GM18907 (cell line): ENCODE results near the gene ZDHHC14.
"Not testable (repeated sequence)": the region's sequence is repeated elsewhere in the genome, so short reads cannot be mapped to it uniquely, and the experiment has no call there.

Experiments used
- ATAC-seq: cut with Tn5 transposase; IDR thresholded peaks from one replicate; pipeline ENCODE4 v1.9.1; 2021; ENCODE audit warnings: mild to moderate bottlenecking, moderate library complexity; ENCODE audit not compliant: unreplicated experiment

Gene ZDHHC14

DNA sequence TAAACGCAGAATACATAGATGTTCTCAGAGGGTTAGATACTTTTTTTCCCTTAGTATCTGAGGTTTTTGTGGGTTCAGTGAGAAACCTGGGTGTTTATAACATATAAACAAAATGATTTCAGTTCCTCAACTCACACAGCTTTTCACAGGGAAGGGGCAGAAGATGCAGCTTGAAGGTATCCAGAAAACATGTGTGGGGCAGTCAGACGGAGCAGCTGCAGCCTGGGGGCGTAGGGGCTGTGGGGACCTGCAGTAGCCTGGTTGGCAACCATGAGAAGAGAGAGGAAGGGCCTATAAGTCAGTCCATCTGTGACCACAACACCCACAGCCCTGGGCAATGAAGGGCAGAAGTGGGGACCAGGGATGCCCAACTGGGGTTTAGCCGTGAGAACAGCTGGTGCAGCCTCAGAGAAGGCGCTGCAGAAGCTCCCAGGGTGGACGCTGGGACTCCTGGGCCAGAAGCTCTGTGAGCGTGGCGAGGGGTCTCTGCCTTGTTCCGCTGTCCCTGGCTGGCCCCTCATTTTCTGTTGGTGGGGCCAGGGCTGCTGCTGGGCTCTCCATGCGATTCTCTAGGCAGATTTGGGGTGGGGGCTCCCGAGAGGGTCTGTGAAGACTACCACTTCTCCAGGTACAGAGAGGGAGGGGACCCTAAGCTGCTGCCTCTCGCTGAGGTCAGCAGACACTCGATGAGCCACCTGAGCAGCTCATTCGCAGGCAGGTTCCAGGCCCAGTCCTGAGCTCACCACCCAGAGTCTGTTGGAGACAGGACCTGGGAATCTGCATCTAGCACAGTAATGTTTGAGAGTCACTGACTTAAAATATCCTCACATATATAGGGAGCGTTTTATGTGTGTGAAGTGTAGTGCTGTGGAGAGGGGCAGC, 181.2 kb downstream of the ZDHHC14 start:
- peak; percentile 46 for ATAC-seq

- ATAC-seq, result no peak
Measured at GRCh38 chr6:157562997-157563396, 182.0 kb downstream of the ZDHHC14 start.

GRCh38 chr6:157563611-157564284, 182.8 kb downstream of the ZDHHC14 start:
- ATAC-seq, result peak; percentile 72

DNA sequence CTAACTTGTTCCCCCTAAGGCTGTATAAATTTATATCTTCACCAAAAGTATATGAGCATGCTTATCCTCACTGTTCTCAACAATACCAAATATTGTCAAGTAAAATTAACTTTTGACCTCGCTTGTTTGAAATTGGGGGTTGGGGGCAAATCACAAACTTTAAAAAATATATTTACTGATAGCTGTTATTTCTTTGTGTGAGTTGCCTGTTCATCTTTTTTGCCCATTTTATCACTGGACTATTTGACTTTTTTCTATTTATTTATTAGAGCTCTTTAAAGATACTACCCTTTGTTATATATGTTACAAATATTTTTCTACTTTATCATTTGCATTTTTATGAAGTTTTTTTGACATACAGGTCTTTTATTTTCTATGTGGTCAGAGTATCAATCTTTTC, 187.7 kb downstream of the ZDHHC14 start:
- ATAC-seq, result no peak

DNA sequence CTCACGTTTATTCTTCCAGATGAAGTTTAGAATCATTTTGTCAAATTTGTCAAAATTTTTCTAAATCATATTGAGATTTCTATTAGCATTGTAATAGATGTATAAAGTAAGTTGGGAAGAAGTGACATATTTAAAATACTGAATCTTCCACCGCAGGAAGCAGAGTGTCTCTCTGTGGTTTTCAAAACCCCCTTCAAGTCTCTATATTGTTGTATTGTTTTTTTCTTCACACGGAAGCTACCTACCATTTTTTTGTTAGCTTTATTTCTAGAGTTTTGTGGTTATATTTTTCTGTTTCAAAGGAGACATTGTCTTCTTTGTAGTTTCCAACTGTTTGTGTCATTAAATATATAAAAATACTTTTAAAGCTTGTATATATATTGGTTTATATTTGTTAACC, 188.6 kb downstream of the ZDHHC14 start:
- peak; percentile 49 for ATAC-seq

- no peak for ATAC-seq
Measured at GRCh38 chr6:157570104-157570503, 189.1 kb downstream of the ZDHHC14 start.

- ATAC-seq, result no peak
Measured at GRCh38 chr6:157570752-157571151, 189.8 kb downstream of the ZDHHC14 start.

GRCh38 chr6:157571269-157571668, 190.3 kb downstream of the ZDHHC14 start:
- peak; percentile 58 for ATAC-seq

DNA sequence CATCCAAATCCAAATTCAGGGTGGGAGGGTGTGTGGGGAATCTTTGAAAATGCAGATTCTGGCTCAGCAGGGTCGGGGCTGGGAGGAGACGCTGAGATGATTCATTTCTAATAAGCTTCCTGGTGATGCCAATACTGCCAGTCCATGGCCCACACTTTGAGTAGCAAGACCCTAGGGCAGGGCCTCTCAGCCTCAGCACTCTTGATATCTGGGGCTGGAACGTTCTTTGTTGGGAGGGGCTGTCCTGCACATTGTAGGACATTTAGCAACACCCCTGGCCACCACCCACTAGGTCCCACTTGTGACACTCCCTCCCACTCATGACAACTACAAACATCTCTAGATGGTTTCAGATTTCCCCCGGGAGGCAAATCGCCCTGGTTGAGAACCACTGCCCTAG, 191.0 kb downstream of the ZDHHC14 start:
- ATAC-seq, result no peak

- ATAC-seq, result no peak
Measured at GRCh38 chr6:157574851-157575424, 193.9 kb downstream of the ZDHHC14 start.

DNA sequence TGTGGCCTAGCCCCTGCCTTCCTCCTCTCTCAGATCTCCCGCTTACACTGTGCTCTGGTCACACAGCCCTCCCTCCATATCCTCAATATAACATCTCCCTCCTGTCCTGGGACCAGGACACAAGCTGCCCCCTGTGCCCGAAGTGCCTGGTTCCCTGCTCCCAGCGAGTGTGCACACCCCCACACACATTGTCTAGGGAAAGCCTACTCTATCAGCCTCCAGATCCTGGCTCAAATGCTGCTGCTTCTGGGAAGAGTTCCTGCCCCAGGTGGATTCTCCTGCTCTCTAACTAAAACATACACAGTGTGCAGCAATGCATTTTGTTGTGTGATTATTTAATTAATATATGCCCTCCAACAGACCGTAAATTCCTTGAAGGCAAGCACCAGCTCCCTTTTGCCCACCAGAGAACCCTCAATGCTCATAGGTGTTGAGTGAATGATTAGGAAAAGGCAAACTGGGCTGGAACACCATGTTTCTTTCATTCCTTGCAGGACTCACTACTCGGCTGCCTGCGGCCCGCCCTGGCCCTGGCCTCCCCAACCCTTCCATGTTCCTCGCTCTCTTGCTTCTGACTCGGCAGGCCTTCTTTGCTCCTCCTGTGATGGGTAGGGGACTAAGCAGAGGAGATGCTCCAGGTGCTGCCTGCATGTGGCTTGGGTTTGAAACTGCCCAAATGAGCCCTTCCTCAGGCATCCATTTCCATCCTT, 194.6 kb downstream of the ZDHHC14 start:
- ATAC-seq, result no peak

DNA sequence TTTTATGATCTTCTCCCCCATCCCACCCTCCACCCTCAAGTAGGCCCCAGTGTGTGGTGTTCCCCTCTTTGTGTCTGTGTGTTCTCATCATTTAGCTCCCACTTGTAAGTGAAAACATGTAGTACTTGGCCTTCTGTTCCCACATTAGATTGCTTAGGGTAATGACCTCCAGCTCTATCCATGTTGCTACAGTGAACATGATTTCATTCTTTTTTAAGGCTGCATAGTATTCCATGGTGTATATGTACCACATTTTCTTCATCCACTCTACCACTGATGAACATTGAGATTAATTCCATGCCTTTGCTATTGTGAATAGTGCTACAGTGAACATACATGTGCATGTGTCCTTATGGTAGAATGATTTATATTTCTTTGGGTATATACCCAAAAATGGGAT, 196.0 kb downstream of the ZDHHC14 start:
- ATAC-seq, result not testable (repeated sequence)

GRCh38 chr6:157578527-157578926, 197.5 kb downstream of the ZDHHC14 start:
- not testable (repeated sequence) for ATAC-seq

- ATAC-seq, result no peak
Measured at GRCh38 chr6:157579467-157580031, 198.6 kb downstream of the ZDHHC14 start.

GRCh38 chr6:157584036-157584435, 203.0 kb downstream of the ZDHHC14 start:
- ATAC-seq, result no peak

GRCh38 chr6:157585274-157586087, 204.5 kb downstream of the ZDHHC14 start:
- no peak for ATAC-seq

GRCh38 chr6:157586088-157586414, 205.1 kb downstream of the ZDHHC14 start:
- no peak for ATAC-seq

DNA sequence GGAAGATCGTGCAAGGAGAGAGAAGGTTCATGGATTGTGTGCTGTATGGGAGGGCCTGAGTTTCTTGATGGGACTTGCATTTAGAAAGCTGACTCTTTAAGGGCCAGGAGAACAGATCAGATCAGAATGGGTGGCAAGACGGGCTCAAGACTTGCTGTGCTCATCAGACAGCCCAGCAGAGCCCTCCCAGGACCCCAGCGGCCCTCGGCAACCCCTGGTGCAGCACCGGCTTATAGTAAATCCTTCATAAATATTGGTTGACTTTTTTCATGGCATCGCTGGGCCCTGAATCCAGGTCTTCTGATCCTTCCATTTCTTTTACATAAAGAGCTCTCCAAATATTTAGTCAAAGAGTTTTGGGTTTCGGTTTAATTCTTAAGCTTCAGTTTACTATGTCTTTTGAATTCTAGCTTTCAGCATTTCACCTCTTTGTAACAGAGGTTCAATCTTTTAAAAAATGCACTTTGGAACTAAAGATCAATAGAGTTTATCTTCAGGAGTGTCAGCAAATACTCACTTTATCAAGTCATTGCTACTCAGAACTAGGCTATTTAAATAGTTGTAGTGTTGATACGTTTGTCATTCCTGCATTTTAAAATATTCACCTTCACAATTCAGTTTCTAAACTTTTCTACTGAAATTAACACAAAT, 205.6 kb downstream of the ZDHHC14 start:
- ATAC-seq, result no peak

DNA sequence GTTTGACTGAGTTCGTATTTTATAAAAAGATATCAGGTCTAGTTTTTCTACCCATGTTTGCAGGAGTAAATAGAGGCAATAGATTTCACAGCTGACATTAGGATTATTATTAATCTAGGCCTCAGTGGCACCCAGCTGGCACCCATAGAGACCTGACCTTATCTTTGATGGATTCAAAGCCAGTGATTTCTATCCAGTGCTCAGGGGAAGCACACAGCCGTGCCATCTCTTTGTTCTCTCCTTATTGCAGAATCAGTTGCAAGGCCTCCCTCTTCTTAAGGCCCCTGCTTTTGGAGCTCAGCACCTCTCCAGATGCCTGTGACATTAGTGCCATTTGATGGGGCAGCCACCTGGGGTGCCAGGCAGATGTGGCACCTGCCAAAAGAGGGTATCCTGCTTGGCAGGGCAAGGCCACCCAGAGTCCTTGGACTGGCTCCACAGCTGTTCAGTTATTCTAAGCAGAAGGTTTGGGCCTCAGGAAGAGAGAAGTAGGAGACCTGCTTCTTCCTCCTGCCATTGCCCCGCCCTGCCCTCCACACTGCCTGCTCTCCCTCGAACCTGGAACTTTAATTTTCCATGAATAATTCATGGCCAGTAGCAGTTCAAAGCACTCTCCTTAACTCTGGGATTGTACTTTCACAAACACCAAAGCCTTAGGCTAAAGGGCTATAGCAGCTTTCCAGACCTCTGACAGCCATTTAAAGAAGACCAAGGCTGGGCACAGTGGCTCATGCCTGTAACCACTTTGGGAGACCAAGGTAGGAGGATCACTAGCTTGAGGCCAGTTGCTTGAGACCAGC, 206.3 kb downstream of the ZDHHC14 start:
- no peak for ATAC-seq
